ENCODE results near the gene DNAH8. TPM values are rescaled to one million over a fixed set of nuclear protein-coding genes. Genes with fewer than 3 reads are reported as not detected.

The DNAH8 gene
- total RNA-seq, 1 experiment from 2014 or later, result not detected

- Histone ChIP-seq H3K9ac (ENCODE audit: low read length) (no peak overlapping the region), H3K36me3 (ENCODE audit: control insufficient read depth in 1 of 2, insufficient read depth in 2 of 2, low read length in 2 of 2) (no peaks in the 10 kb centered on the region), H3K9me2 (ENCODE audit: insufficient read depth) (no peaks in the 10 kb centered on the region), H3K4me1 (ENCODE audit: control insufficient read depth in 1 of 2, insufficient read depth in 2 of 2, low read length in 2 of 2) (no peaks in the 10 kb centered on the region), H4K20me1 (ENCODE audit: insufficient read depth) (no peaks in the 10 kb centered on the region), H2AFZ (ENCODE audit: low read depth, low read length, poor library complexity, severe bottlenecking) (no peak overlapping the region), H3K9me3 (ENCODE audit: control insufficient read depth in 1 of 2, insufficient read depth in 1 of 2, low read depth in 1 of 2, low read length in 2 of 2) (no peaks in the 10 kb centered on the region), H3K4me3 (replicated peaks in 1 of 2; ENCODE audit: low read depth in 1 of 2, low read length in 2 of 2) (no peak overlapping the region), H3K27ac (ENCODE audit: low read depth, low read length) (no peak overlapping the region), H3K4me2 (ENCODE audit: low read length) (no peak overlapping the region), H3K79me2 (ENCODE audit: insufficient read depth, low read length) (no peaks in the 10 kb centered on the region), H3K27me3 (ENCODE audit: insufficient read depth, low read length) (peaks cover 19% of the 10 kb centered on the region)
- ChIA-PET RAD21 (ENCODE audit: low non-redundant PET in 1 of 2, low total read pairs in 2 of 2, uncharacterized antibody in 2 of 2, unreplicated experiment in 2 of 2) (no interaction called here), POLR2A (no interaction called here), CTCF (no interaction called here)
- TF ChIP-seq EZH2 (IDR thresholded peaks at IDR 0.05), result no peak
- TF ChIP-seq SP1 (IDR thresholded peaks at IDR 0.05; ENCODE audit: low read depth), result no peak
- TF ChIP-seq SRF (IDR thresholded peaks at IDR 0.05; ENCODE audit: low read depth), result no peak
- no peak for TF ChIP-seq SIN3A (IDR thresholded peaks at IDR 0.05; ENCODE audit: low read depth)
- TF ChIP-seq, protein P1, sequence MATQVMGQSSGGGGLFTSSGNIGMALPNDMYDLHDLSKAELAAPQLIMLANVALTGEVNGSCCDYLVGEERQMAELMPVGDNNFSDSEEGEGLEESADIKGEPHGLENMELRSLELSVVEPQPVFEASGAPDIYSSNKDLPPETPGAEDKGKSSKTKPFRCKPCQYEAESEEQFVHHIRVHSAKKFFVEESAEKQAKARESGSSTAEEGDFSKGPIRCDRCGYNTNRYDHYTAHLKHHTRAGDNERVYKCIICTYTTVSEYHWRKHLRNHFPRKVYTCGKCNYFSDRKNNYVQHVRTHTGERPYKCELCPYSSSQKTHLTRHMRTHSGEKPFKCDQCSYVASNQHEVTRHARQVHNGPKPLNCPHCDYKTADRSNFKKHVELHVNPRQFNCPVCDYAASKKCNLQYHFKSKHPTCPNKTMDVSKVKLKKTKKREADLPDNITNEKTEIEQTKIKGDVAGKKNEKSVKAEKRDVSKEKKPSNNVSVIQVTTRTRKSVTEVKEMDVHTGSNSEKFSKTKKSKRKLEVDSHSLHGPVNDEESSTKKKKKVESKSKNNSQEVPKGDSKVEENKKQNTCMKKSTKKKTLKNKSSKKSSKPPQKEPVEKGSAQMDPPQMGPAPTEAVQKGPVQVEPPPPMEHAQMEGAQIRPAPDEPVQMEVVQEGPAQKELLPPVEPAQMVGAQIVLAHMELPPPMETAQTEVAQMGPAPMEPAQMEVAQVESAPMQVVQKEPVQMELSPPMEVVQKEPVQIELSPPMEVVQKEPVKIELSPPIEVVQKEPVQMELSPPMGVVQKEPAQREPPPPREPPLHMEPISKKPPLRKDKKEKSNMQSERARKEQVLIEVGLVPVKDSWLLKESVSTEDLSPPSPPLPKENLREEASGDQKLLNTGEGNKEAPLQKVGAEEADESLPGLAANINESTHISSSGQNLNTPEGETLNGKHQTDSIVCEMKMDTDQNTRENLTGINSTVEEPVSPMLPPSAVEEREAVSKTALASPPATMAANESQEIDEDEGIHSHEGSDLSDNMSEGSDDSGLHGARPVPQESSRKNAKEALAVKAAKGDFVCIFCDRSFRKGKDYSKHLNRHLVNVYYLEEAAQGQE (IDR thresholded peaks at IDR 0.05; ENCODE audit: low read depth), result no peak
- no peak for TF ChIP-seq ZBTB33 (IDR thresholded peaks at IDR 0.05; ENCODE audit: extremely low read depth, insufficient replicate concordance, low read length)
- no peak for TF ChIP-seq RAD21 (IDR thresholded peaks at IDR 0.05; ENCODE audit: low read depth)
- TF ChIP-seq JUND (IDR thresholded peaks at IDR 0.05), result no peak
- BruUV-seq (replicated peaks), result no TSS peak
- ATAC-seq, result no peak
- intact Hi-C loops (cut with micrococcal nuclease), result no loop called here
- no peak for DNase-seq (ENCODE audit: low read depth, low spot score)
Observed at GRCh38 chr6:39060467-39061160, 345.5 kb downstream of the DNAH8 start.
